Testis (tissue), 3 donors: ENCODE results near the gene TNFAIP1. TPM values are rescaled to one million over a fixed set of nuclear protein-coding genes. Genes with fewer than 3 reads are reported as not detected.

Source experiments
- DNase-seq: peaks from one replicate; pipeline ENCODE4 v3.0.0-alpha.2; 2019
- H3K27ac ChIP-seq, 2 donors: fragments of 200-600 bp; sonication (generic); one replicate each; pipeline ENCODE4 v1.5.1; 2019
- H3K27me3 ChIP-seq: fragments of 200-600 bp; sonication (generic); one replicate; pipeline ENCODE4 v1.5.1; 2019
- H3K36me3 ChIP-seq: fragments of 200-600 bp; sonication (generic); one replicate; pipeline ENCODE4 v1.5.1; 2017; ENCODE audit warnings: low read depth; ENCODE audit errors: missing control alignments
- H3K4me1 ChIP-seq: fragments of 200-600 bp; sonication (generic); one replicate; pipeline ENCODE4 v1.5.1; 2019
- H3K4me3 ChIP-seq, 2 donors: fragments of 200-600 bp; sonication (generic); one replicate each; pipeline ENCODE4 v1.5.1; 2017 to 2019
- H3K9me3 ChIP-seq: fragments of 200-600 bp; sonication (generic); one replicate; pipeline ENCODE4 v1.5.1; 2017
- POLR2A ChIP-seq: fragments of 450-650 bp; IDR thresholded peaks from one replicate; pipeline ENCODE4 v1.6.1; 2017; ENCODE audit warnings: antibody characterized with exemption, mild to moderate bottlenecking, moderate library complexity
- WGBS, 2 donors: methylation state at CpG; one replicate each; pipeline ENCODE4 v1.1.5; 2018; 5-methylcytosine and 5-hydroxymethylcytosine counted together
- intact Hi-C: fragments of 100-400 bp; cut with DNase I; formaldehyde crosslinking; loops from one replicate; pipeline ENCODE4 v1.15.1; 2023; ENCODE audit warnings: low total_unique reads
- polyA plus RNA-seq: library from polyadenylated mRNA; stranded (reverse); fragments of 350-450 nt; fragmentation: Illumina TruSeq; extraction: RNeasy Lipid Tissue Mini Kit (QIAGEN cat#74804); gene quantifications from one replicate; pipeline ENCODE4 v1.2.3, GENCODE V29; 2014; ENCODE audit warnings: low read depth, low replicate concordance; ENCODE audit not compliant: insufficient read depth
- total RNA-seq, 2 donors: library from RNA; depleted of rRNA; stranded (reverse); fragments of >200 nt; gene quantifications; one replicate each; pipeline ENCODE4 v1.2.3, GENCODE V29; 2016
- TF ChIP-seq, protein P1 (sequence below), 3 experiments: fragments of 450-650 bp in 2 of 3; fragments of 200-600 bp in 1 of 3; sonication (generic) in 1 of 3; IDR thresholded peaks; one replicate each; pipeline ENCODE4 v1.5.1; 2016 to 2019; ENCODE audit warnings: antibody characterized with exemption in 3 of 3, mild to moderate bottlenecking in 2 of 3, moderate library complexity in 1 of 3

Gene TNFAIP1
- total and polyA plus RNA-seq, 3 donors from 2014 or later: 41.8 to 65.7 (median 42.9) TPM

DNA sequence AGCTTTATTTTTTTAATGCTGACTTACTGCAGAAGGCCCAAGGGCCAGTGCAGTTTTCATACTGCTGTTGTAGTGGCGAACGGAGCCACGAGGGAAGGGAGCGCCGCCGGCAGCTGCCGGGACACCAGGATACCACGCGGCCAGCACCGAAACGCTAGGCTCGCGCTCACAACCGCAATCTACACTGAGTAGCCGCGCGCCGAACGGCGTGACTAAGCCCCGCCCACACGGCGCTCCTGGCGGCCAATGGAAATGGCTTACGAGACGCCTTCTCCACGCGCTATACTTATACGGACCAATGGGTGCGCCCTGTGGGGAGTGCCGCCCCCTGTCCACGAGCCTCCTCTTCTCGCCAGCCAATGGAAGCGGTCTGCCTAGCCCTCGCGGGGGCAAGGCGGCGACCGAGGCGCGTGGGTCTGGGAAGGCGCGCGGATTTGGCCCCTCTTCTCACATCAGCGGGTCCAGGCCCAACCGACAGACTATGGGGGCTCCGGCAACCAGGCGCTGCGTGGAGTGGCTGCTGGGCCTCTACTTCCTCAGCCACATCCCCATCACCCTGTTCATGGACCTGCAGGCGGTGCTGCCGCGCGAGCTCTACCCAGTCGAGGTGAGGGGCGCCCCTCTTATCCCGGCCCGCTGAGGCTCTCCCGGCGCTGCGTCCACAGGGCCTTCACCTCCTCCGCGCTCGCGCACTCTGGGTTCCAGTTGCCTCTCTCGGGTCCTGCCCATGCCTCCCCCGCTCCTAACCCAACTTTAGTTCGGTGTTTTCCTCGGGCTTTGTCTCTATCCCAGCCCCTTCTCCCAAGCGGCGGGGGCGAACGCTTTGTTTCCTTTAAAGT lies 16.6 kb upstream of the TNFAIP1 start, which contains the start of gene TMEM97:
TSS of gene TMEM97 (plus strand) at position 442 of the 839 bp plus-strand sequence. CDS start at position 482, 40 bp downstream.
- Histone ChIP-seq H3K36me3 (no peaks in the 10 kb centered on the region), H3K27me3 (no peaks in the 10 kb centered on the region), H3K4me1 (peaks cover 29% of the 10 kb centered on the region), H3K9me3 (no peaks in the 10 kb centered on the region), H3K4me3 (peak within 1 kb of the TSS; percentile 76), H3K27ac (peak within 1 kb of the TSS; percentile 71 to 92)
- DNase-seq: peak; percentile 99
- TF ChIP-seq, protein P1, sequence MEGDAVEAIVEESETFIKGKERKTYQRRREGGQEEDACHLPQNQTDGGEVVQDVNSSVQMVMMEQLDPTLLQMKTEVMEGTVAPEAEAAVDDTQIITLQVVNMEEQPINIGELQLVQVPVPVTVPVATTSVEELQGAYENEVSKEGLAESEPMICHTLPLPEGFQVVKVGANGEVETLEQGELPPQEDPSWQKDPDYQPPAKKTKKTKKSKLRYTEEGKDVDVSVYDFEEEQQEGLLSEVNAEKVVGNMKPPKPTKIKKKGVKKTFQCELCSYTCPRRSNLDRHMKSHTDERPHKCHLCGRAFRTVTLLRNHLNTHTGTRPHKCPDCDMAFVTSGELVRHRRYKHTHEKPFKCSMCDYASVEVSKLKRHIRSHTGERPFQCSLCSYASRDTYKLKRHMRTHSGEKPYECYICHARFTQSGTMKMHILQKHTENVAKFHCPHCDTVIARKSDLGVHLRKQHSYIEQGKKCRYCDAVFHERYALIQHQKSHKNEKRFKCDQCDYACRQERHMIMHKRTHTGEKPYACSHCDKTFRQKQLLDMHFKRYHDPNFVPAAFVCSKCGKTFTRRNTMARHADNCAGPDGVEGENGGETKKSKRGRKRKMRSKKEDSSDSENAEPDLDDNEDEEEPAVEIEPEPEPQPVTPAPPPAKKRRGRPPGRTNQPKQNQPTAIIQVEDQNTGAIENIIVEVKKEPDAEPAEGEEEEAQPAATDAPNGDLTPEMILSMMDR (IDR thresholded peaks at IDR 0.05): peak in 1 of 3 experiments; percentile 36
- TF ChIP-seq POLR2A: peak; percentile 21
- intact Hi-C loops: no loop called here
- WGBS, 2 donors: 0 to 1% methylated on average over 14 to 63 of the region's 72 CpGs

DNA sequence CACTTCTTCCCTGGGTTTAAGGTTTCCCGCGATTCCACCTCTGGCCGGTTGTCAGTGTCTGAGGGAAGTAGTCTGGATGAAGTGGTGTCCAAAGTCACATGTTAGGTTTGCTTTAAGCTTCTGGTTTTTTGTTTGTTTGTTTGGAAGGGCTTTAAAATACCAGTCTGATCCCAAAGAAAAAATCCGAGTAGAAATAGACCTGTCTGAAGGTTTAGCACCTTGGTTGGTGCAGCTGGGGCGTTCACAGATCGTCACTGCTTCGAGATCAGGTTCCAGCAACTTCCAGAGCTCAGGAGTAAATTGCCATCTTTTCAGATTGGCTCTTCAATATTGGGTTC lies 16.0 kb upstream of the TNFAIP1 start:
- DNase-seq: peak; percentile 21
- peak overlapping the region; percentile 76 for H3K4me3 ChIP-seq
- no peaks in the 10 kb centered on the region for H3K36me3 ChIP-seq
- TF ChIP-seq POLR2A: no peak
- TF ChIP-seq, protein P1 (IDR thresholded peaks at IDR 0.05): no peak
- no peaks in the 10 kb centered on the region for H3K27me3 ChIP-seq
- intact Hi-C loops: no loop called here
- H3K9me3 ChIP-seq: no peaks in the 10 kb centered on the region
- H3K4me1 ChIP-seq: peaks cover 29% of the 10 kb centered on the region
- WGBS, 2 donors: 0 to 2% methylated on average over 7 of the region's 7 CpGs
- H3K27ac ChIP-seq: peak overlapping the region; percentile 70 to 92

DNA sequence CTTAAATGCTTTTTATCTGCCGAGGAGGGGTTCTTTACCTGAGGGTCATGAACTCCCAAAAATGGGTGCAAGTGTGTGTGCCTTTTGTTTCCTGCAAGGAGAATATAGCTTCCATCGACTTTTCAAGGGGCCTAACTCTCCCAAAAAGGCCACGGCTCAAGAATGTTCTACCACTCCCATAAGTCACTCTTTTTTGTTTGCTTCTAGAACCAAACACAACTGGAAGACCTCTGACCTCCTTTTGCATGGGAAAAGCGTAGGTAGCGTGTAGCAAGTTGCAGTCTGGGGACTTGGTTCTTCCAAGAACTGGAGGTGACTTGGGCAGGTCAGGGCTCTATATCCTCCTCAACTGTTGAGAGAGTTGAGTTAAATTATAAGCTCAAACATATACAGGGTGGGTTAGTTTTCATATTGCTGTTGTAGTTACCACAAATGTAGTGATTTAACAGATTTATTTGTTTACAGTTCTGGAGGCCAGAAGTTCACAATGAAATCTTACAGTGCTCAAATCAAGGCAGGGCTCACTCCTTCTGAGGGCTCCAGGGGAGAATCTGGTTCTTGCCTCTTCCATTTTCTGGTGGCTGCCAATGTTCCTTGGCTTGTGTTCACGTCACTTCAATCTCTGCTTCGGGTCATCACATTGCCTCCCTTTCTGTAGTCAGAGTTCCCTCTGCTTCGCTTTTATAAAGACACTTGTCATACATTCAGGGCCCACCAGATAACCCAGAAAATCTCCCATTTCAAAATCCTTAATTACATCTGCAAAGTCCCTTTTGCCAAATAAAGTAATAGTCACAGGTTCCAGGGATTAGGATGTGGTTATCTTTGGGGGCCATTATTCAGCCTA lies 15.1 kb upstream of the TNFAIP1 start:
- peak overlapping the region; percentile 76 for H3K4me3 ChIP-seq
- H3K27ac ChIP-seq: peak overlapping the region; percentile 70 to 92
- peak; percentile 11 for DNase-seq
- H3K4me1 ChIP-seq: peaks cover 29% of the 10 kb centered on the region
- H3K27me3 ChIP-seq: no peaks in the 10 kb centered on the region
- H3K36me3 ChIP-seq: no peaks in the 10 kb centered on the region
- TF ChIP-seq, protein P1 (IDR thresholded peaks at IDR 0.05): no peak
- TF ChIP-seq POLR2A: no peak
- no peaks in the 10 kb centered on the region for H3K9me3 ChIP-seq
- intact Hi-C loops: no loop called here
- WGBS, 2 donors: 43 to 47% methylated on average over 8 of the region's 8 CpGs

DNA sequence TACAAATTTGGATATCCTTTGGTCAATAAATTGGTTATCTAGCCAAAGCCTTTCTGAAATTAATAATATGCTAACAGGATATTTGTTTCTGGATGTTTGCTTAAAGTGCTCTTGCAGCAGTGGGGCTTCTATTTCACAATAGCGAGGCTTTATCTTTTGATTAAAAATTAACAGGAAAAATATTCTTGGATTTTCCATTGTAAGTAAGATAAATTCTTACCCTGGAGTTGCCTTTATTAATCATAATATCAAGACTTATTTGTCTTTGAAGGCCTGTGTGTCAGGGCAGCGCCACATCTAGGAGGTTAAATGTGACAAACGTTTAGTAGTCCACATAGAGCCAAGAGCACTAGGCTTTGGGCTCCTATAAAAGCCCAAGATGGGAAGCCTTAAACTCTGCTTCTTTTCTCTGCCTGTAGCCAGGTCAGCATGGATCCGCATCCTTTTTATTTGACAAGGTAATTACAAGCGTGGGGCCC lies 11.3 kb upstream of the TNFAIP1 start:
- Histone ChIP-seq H3K27ac (no peak overlapping the region), H3K27me3 (no peaks in the 10 kb centered on the region), H3K4me1 (peaks cover 11% of the 10 kb centered on the region), H3K36me3 (no peaks in the 10 kb centered on the region), H3K9me3 (no peaks in the 10 kb centered on the region), H3K4me3 (no peak overlapping the region)
- no peak for TF ChIP-seq POLR2A
- TF ChIP-seq, protein P1 (IDR thresholded peaks at IDR 0.05): no peak
- 73 to 80% methylated on average over 5 of the region's 5 CpGs for WGBS, 2 donors
- intact Hi-C loops: no loop called here
- peak; percentile 11 for DNase-seq
